Progenitor cell of endocrine pancreas (in vitro differentiated cells): ENCODE data around the gene ROBO4. TPM values are rescaled to one million over a fixed set of nuclear protein-coding genes. Genes with fewer than 3 reads are reported as not detected.
A peak's percentile ranks its signal among the peaks of the same experiment; 100 is the strongest.

Experiments used
- DNase-seq: peaks from one replicate; pipeline ENCODE4 v3.0.0; 2021; ENCODE audit warnings: low spot score; ENCODE audit not compliant: unreplicated experiment
- H3K27ac Mint-ChIP-seq: 2 replicates; pipeline ENCODE4 v1.8.0; 2021; ENCODE audit warnings: mild to moderate bottlenecking, moderate library complexity, mixed read lengths
- H3K27me3 Mint-ChIP-seq: 2 replicates; pipeline ENCODE4 v1.8.0; 2021; ENCODE audit warnings: mixed read lengths
- H3K36me3 Mint-ChIP-seq: 2 replicates; pipeline ENCODE4 v1.8.0; 2022; ENCODE audit warnings: mixed read lengths; ENCODE audit not compliant: insufficient read depth
- H3K4me1 Mint-ChIP-seq: 2 replicates; pipeline ENCODE4 v1.8.0; 2021; ENCODE audit warnings: low read depth, mixed read lengths
- H3K4me3 Mint-ChIP-seq: 2 replicates; pipeline ENCODE4 v1.8.0; 2021; ENCODE audit warnings: low read depth, mild to moderate bottlenecking, moderate library complexity, mixed read lengths
- H3K9me3 Mint-ChIP-seq: 2 replicates; pipeline ENCODE4 v1.8.0; 2021; ENCODE audit warnings: low read depth, mixed read lengths
- total RNA-seq: library from RNA; stranded (reverse); gene quantifications from 2 replicates; pipeline ENCODE4 v1.2.1, GENCODE V29; 2021
- TF ChIP-seq, protein P1 (sequence below): fragments of 200-600 bp; sonication (generic); IDR thresholded peaks from one replicate; pipeline ENCODE4 v1.5.0; 2021; ENCODE audit warnings: antibody characterized with exemption, mild to moderate bottlenecking; ENCODE audit not compliant: unreplicated experiment

Gene ROBO4
- total RNA-seq, 1 donor from 2014 or later = not detected

DNA sequence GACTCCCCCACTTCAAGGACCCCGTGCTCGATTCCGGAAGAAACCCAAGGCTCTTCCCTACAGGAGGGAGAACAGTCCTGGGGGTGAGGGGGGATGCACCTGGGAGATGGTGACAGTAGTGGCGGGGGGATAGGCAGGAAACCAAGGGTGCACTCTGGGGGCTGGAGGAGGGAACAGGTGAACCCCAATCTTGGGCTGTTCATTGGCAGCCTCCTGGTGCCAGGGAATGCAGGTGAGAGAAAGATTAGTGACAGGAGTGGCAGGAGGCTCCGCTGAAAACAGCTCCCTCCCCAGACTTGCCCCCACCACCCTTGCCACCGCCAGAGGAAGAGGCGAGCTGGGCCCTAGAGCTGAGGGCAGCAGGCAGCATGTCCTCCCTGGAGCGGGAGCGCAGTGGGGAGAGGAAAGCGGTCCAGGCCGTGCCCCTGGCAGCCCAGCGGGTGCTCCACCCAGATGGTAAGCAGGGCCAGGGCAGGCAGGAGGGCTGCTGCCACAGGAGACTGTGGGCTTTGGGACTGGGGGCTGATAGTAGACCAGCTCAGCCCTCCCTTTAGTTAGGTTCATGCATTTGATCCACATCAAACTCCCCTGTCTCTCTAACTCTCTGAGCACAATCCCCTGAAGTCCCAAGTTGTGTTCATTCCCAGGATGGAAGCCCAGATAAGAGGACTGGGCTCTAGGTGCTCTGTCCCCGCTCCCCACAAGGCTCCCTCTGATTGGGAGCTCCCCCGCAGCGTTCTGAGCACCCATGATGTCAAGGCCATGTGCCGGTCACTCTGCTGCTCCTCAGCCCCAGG lies 18.0 kb downstream of the ROBO4 start:
- no peak overlapping the region for H3K4me3 Mint-ChIP-seq
- no peak for DNase-seq
- peaks cover 48% of the 10 kb centered on the region for H3K27me3 Mint-ChIP-seq
- H3K9me3 Mint-ChIP-seq = no peaks in the 10 kb centered on the region
- no peak overlapping the region for H3K27ac Mint-ChIP-seq
- TF ChIP-seq, protein P1, sequence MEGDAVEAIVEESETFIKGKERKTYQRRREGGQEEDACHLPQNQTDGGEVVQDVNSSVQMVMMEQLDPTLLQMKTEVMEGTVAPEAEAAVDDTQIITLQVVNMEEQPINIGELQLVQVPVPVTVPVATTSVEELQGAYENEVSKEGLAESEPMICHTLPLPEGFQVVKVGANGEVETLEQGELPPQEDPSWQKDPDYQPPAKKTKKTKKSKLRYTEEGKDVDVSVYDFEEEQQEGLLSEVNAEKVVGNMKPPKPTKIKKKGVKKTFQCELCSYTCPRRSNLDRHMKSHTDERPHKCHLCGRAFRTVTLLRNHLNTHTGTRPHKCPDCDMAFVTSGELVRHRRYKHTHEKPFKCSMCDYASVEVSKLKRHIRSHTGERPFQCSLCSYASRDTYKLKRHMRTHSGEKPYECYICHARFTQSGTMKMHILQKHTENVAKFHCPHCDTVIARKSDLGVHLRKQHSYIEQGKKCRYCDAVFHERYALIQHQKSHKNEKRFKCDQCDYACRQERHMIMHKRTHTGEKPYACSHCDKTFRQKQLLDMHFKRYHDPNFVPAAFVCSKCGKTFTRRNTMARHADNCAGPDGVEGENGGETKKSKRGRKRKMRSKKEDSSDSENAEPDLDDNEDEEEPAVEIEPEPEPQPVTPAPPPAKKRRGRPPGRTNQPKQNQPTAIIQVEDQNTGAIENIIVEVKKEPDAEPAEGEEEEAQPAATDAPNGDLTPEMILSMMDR = no peak
- peaks cover 9% of the 10 kb centered on the region for H3K4me1 Mint-ChIP-seq
- no peaks in the 10 kb centered on the region for H3K36me3 Mint-ChIP-seq

DNA sequence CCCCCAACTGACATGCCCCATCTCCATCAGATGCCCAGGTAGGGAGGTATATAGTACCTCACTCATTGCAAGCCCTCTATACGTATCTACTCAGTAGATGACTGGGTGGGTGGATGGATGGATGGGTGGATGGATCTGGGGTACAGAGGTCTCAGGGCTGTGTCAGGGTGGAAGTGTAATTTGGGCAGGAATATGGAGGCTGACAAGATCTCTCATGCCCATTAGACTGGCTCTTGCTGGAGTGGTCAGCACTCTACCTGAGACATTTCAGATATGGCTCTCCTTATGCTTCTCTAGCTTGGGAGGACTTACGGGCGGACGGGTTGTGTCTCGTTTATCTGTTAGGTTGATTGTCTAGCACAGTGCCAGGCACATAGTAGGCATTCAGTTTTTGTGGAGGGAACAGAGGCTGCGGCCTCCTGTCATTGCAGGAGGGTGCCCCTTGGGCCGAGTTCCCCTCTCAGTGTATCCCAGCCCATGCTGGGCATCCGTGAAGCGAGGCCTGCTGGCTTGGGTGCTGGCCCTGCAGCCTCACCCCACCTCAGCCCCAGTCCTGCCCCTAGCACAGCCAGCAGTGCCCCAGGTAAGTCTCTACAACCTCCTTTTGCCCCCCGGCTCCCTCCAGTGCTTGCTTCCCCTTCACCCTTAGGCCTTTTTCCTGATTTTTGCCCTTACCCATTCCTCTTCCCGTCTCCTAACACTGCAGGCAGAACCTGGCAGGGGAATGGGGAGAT lies 18.7 kb downstream of the ROBO4 start:
- H3K27ac Mint-ChIP-seq = no peak overlapping the region
- TF ChIP-seq, protein P1 = no peak
- no peaks in the 10 kb centered on the region for H3K36me3 Mint-ChIP-seq
- H3K9me3 Mint-ChIP-seq = no peaks in the 10 kb centered on the region
- H3K4me1 Mint-ChIP-seq = peaks cover 9% of the 10 kb centered on the region
- peaks cover 51% of the 10 kb centered on the region for H3K27me3 Mint-ChIP-seq
- no peak overlapping the region for H3K4me3 Mint-ChIP-seq
- no peak for DNase-seq

DNA sequence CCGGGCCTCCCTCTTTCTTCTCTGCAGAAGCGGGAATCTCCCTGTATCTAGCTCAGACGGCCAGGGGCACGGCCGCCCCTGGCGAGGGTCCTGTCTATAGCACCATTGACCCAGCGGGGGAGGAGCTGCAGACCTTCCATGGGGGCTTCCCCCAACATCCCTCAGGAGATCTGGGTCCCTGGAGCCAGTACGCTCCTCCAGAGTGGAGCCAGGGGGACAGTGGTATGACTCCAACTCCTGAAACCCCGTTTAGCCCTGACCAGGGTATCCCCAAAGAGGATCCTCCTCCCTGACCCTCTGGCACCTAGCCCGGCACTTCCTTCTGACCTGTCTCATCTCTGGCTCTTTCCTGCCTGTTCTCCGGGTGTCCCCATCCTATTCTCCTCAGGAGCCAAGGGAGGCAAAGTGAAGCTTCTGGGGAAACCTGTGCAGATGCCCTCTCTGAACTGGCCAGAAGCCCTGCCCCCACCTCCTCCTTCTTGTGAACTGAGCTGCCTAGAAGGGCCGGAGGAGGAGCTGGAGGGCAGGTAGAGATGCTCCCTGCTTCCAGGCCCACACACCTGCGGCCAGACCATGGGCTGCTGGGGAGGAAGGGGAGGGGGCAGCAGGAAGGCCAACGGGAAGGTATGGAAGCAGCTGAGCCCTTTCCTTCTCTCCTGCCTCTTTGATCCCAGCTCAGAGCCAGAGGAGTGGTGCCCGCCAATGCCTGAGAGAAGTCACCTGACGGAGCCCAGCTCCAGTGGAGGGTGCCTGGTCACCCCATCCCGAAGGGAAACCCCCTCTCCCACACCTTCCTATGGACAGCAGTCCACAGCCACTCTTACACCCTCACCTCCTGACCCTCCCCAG lies 19.5 kb downstream of the ROBO4 start:
- H3K27ac Mint-ChIP-seq = no peak overlapping the region
- TF ChIP-seq, protein P1 = no peak
- peak overlapping the region; percentile 22 for H3K4me3 Mint-ChIP-seq
- no peaks in the 10 kb centered on the region for H3K36me3 Mint-ChIP-seq
- H3K9me3 Mint-ChIP-seq = no peaks in the 10 kb centered on the region
- H3K4me1 Mint-ChIP-seq = peaks cover 9% of the 10 kb centered on the region
- peaks cover 58% of the 10 kb centered on the region for H3K27me3 Mint-ChIP-seq
- DNase-seq = no peak

DNA sequence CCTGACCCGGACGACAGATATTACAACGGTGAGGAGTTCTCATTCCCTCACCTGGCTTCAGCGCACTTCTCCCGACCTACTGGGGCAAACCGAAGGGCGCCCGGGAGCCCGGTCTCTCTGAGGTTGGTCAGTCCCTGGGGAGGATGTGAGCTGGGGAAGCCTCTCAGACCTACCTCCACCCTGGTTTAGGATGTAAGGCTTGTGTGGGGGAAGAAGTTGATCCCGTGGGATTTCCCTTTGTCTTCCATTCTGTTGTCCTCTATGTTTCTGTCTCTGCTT lies 20.1 kb downstream of the ROBO4 start:
- no peak for DNase-seq
- peaks cover 4% of the 10 kb centered on the region for H3K4me1 Mint-ChIP-seq
- no peaks in the 10 kb centered on the region for H3K9me3 Mint-ChIP-seq
- peaks cover 64% of the 10 kb centered on the region for H3K27me3 Mint-ChIP-seq
- TF ChIP-seq, protein P1 = no peak
- H3K27ac Mint-ChIP-seq = no peak overlapping the region
- H3K36me3 Mint-ChIP-seq = no peaks in the 10 kb centered on the region
- peak overlapping the region; percentile 81 for H3K4me3 Mint-ChIP-seq
